Activated CD8-positive, alpha-beta T cell treated with anti-CD3 and anti-CD28 coated beads for 36 hours (primary cell): ENCODE measurements around the gene SIRPB1. TPM values are rescaled to one million over a fixed set of nuclear protein-coding genes. Genes with fewer than 3 reads are reported as not detected.

Experiments
- ATAC-seq: fragments of 200-7000 bp; cut with Tn5 transposase; one replicate; pipeline ENCODE4 v1.10.0; 2021; ENCODE audit warnings: mild to moderate bottlenecking, moderate library complexity
- CTCF ChIA-PET: fragments of 350-600 bp; sonication (Branson Sonifier 250); formaldehyde crosslinking; loops from one replicate; lab custom pipeline; 2021; ENCODE audit warnings: antibody characterized with exemption; lab: Charles Lee
- POLR2A ChIA-PET: fragments of 350-600 bp; sonication (Branson Sonifier 250); formaldehyde crosslinking; loops from one replicate; lab custom pipeline; 2021; ENCODE audit warnings: antibody characterized with exemption; lab: Charles Lee
- DNase-seq: peaks from one replicate; pipeline ENCODE4 v3.0.0-alpha.2; 2020
- H3K27ac Mint-ChIP-seq: one replicate; pipeline ENCODE4 v1.8.0; 2021; ENCODE audit warnings: mild to moderate bottlenecking, mixed read lengths
- H3K27me3 Mint-ChIP-seq: one replicate; pipeline ENCODE4 v1.8.0; 2021; ENCODE audit warnings: mixed read lengths
- H3K36me3 Mint-ChIP-seq: one replicate; pipeline ENCODE4 v1.8.0; 2021; ENCODE audit warnings: low read depth, mixed read lengths
- H3K4me1 Mint-ChIP-seq: one replicate; pipeline ENCODE4 v1.8.0; 2021; ENCODE audit warnings: low read depth, mixed read lengths
- H3K4me3 Mint-ChIP-seq: one replicate; pipeline ENCODE4 v1.8.0; 2021; ENCODE audit warnings: mild to moderate bottlenecking, moderate library complexity, mixed read lengths
- H3K9me3 Mint-ChIP-seq: one replicate; pipeline ENCODE4 v1.8.0; 2021; ENCODE audit warnings: mixed read lengths
- CTCF ChIP-seq: fragments of 200-600 bp; IDR thresholded peaks from one replicate; pipeline ENCODE4 v1.8.0; 2022; ENCODE audit warnings: antibody characterized with exemption, mild to moderate bottlenecking
- intact Hi-C: fragments of 100-400 bp; cut with micrococcal nuclease; formaldehyde crosslinking; loops from one replicate; pipeline ENCODE4 v1.10.0; 2022
- total RNA-seq, 2 experiments: library from RNA; stranded (reverse); gene quantifications; one replicate each; pipeline ENCODE4 v1.2.3, GENCODE V29; 2021

The SIRPB1 gene
- total RNA-seq, 2 experiments from 2014 or later, result 0.83 to 0.92 TPM

GRCh38 chr20:1626528-1627199, 6.9 kb upstream of the SIRPB1 start:
- no peak for TF ChIP-seq CTCF
- Mint-ChIP-seq H3K27ac (peak overlapping the region; percentile 95), H3K4me3 (no peak overlapping the region), H3K9me3 (no peaks in the 10 kb centered on the region), H3K27me3 (no peaks in the 10 kb centered on the region), H3K36me3 (peaks cover 55% of the 10 kb centered on the region), H3K4me1 (peaks cover 90% of the 10 kb centered on the region)
- POLR2A ChIA-PET, result interaction anchor here (1.1 kb wide), 2 partner anchors 18 to 105 kb away, joined by 3 read pairs; no protein-coding TSS in a partner anchor
- CTCF ChIA-PET, result no interaction called here
- DNase-seq, result no peak
- intact Hi-C loops, result no loop called here
- no peak for ATAC-seq

- peak; percentile 66 for ATAC-seq
- DNase-seq, result no peak
- Mint-ChIP-seq H3K27me3 (no peaks in the 10 kb centered on the region), H3K9me3 (no peaks in the 10 kb centered on the region), H3K4me3 (peak overlapping the region; percentile 31), H3K4me1 (peaks cover 92% of the 10 kb centered on the region), H3K27ac (peak overlapping the region; percentile 95), H3K36me3 (peaks cover 42% of the 10 kb centered on the region)
- no peak for TF ChIP-seq CTCF
- ChIA-PET POLR2A (no interaction called here), CTCF (interaction anchor here (0.9 to 1.6 kb wide), 3 partner anchors 117 to 151 kb away, joined by 3 to 5 read pairs (median 4); no protein-coding TSS in a partner anchor)
- intact Hi-C loops, result loop anchor here (1.0 kb wide), 1 partner anchor 64 kb away; no protein-coding TSS in a partner anchor
Observed at GRCh38 chr20:1625083-1625690, 5.4 kb upstream of the SIRPB1 start.

GRCh38 chr20:1623501-1624205, 3.8 kb upstream of the SIRPB1 start:
- H3K9me3 Mint-ChIP-seq, result no peaks in the 10 kb centered on the region
- no peak for TF ChIP-seq CTCF
- no peaks in the 10 kb centered on the region for H3K27me3 Mint-ChIP-seq
- no peak overlapping the region for H3K4me3 Mint-ChIP-seq
- ATAC-seq (no peak), DNase-seq (no peak)
- CTCF ChIA-PET, result interaction anchor here (0.7 to 1.5 kb wide), 3 partner anchors 64 to 153 kb away, joined by 3 to 8 read pairs (median 3); partner anchors contain the start of gene SIRPD
- peaks cover 35% of the 10 kb centered on the region for H3K36me3 Mint-ChIP-seq
- intact Hi-C loops, result no loop called here
- POLR2A ChIA-PET, result interaction anchor here (0.5 to 0.9 kb wide), 2 partner anchors 42 to 117 kb away, joined by 3 read pairs; no protein-coding TSS in a partner anchor
- H3K4me1 Mint-ChIP-seq, result peaks cover 91% of the 10 kb centered on the region
- H3K27ac Mint-ChIP-seq, result no peak overlapping the region

GRCh38 chr20:1622450-1622849, 2.6 kb upstream of the SIRPB1 start:
- Mint-ChIP-seq H3K9me3 (peaks cover 4% of the 10 kb centered on the region), H3K36me3 (peaks cover 24% of the 10 kb centered on the region), H3K27ac (peak overlapping the region; percentile 87), H3K27me3 (no peaks in the 10 kb centered on the region), H3K4me1 (peaks cover 83% of the 10 kb centered on the region), H3K4me3 (no peak overlapping the region)
- DNase-seq (no peak), ATAC-seq (peak; percentile 42)
- ChIA-PET CTCF (no interaction called here), POLR2A (no interaction called here)
- no peak for TF ChIP-seq CTCF
- intact Hi-C loops, result no loop called here
